ENCODE results near the gene NPAS2.

NPAS2 gene

DNA sequence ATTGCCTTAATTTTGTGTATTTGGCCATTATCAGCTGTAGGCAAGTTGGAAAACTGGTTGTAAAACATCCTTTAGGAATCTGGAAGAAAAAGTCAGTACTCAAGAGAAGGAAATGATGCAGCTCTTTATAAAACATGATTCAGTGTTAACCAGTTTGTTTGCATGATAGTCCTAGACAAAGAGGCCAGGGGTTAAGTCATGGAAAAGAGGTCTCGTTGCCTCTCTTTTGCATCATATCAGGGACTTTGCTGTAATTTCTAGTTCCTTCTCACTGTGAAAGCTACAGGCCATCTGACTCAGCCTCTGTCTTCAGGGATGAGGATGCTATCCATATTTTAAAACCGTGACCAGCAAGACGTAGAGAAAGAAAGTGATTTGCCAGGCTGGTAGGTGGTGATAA is 38.0 kb downstream of the NPAS2 start:
- DNase-seq: no peak

DNA sequence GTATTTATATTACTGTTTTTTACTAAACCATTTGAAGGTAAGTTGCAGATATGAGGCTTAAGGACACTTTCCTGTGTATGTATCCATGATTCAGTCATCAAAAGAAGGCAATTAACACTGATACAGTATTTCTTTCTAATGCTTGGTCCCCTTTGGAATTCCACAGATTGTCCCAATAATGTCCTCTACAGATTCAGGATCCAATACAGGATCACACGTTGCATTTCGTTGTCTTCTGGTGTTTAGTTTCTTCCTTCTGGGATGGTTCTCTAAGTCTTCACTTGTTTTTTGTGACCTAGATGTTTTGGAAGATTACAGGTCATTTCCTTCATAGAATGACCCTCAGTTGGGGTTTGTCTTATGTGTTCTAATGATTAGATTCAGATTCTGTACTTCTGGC is 40.0 kb downstream of the NPAS2 start:
- DNase-seq: no peak

DNA sequence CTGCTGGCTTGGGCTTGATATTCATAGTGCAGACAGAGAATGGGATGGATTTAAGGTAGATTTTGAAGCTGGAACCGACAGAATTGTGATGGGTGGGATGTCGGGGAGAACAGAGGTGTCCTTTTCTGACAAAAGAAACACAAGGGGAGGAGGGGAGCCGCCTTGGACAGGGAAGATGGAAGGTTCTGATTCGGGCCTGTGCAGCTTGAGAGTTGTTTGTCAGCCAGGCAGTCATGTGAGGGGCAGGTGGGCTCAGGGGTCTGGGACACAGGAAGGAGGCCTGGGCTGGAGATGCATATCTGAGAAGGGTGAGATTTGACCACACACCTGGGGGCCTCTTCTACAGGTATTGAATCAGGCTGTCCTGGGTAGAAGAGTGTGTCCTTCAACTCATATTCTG is 41.4 kb downstream of the NPAS2 start:
- DNase-seq: no peak

GRCh38 chr2:100862081-100862480 is 42.1 kb downstream of the NPAS2 start:
- no peak for DNase-seq

GRCh38 chr2:100865816-100866460 is 46.0 kb downstream of the NPAS2 start:
- DNase-seq: no peak

DNA sequence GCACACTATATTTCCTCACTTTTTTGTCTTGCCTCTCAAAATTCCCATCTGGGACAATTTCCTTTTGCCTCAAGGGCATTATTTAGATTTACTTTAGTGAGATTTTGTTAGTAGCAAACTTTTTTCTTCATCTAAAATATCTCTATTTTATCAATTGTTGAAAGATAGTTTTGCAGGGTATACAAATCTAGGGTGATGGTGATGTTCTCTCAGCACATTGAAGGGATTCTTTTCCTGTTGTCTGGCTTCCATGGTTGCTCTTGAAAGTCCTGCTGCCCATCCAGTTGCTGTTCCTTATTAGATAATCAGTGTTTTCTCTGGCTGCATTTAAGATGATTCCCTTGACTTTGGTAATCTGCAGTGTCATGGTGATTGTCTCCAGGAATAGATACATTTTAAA is 48.1 kb downstream of the NPAS2 start:
- no peak for DNase-seq

DNA sequence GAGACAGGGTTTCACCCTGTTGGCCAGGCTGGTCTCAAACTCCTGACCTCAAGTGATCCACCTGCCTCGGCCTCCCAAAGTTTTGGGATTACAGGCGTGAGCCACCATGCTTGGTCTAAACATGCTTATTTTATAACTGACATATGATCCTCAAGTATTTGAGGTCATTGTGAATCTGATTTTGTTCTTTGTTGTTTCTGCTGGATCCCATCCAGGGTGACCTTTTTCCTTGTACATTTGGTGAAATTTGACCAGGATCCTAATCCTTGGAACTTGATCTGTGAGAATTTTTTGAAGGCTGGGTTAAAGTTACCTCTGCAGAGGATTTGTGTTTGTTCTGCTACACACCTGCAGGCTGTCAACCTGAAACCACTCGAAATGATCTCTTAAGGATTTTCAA is 49.2 kb downstream of the NPAS2 start:
- no peak for DNase-seq

DNA sequence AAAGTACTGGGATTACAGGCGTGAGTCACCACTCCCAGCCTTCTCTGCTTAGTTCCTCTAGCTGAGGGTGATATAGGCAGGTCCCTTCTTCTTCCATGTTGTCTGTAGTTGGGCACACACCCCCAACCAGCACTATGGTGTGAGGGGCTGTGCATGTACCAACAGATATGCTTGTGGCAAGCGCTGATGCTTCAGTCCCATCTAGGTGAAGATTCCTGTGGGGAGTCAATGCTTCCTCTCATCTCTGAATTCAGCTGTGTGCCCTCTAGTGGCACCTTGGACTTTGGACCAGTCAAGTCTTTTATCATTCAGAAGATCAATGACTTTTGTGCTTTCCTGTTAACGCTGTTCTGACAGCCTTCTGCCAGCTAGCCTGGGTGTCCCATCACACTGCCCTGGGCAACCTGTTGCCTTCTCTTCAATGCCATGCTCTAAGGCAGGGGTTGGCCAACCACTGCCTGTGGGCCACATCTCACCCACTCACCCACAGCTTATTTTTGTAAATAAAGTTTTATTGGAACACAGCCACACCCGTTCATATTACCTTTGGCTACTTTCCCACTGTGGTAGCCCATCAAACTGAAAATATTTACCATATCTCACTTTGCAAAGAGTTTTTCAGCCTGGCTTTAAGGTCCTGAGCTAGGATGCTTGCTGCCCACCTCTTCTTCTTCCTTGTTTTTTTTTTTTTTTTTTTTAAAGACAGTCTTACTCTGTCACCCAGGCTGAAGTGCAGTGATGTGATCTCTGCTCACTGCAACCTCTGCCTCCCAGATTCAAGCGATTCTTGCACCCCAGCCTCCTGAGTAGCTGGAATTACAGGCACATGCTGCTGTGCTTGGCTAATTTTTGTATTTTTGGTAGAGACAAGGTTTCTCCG is 51.0 kb downstream of the NPAS2 start:
- peak; percentile 13 for DNase-seq

GRCh38 chr2:100875516-100876230 is 55.7 kb downstream of the NPAS2 start:
- DNase-seq: no peak

GRCh38 chr2:100876231-100876860 is 56.4 kb downstream of the NPAS2 start:
- DNase-seq: no peak

DNA sequence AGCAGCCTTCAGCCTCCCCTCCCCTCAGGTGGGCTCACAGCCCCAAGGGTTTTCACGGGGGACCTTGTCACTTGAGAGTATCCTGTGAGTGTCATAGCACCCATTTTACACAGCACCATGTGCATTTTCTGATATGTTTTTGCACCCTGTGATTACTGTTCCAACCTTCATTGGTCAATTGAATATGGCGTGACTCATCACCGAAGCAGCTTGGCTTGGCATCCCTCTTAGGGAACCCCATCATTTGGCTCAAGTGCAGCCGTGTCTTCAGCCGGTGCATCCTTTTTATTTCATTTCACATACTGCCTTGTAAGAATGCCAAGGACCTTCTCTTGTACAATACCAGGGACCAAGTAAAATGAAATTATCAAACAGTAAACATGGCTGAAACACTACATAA is 57.6 kb downstream of the NPAS2 start:
- no peak for DNase-seq

DNA sequence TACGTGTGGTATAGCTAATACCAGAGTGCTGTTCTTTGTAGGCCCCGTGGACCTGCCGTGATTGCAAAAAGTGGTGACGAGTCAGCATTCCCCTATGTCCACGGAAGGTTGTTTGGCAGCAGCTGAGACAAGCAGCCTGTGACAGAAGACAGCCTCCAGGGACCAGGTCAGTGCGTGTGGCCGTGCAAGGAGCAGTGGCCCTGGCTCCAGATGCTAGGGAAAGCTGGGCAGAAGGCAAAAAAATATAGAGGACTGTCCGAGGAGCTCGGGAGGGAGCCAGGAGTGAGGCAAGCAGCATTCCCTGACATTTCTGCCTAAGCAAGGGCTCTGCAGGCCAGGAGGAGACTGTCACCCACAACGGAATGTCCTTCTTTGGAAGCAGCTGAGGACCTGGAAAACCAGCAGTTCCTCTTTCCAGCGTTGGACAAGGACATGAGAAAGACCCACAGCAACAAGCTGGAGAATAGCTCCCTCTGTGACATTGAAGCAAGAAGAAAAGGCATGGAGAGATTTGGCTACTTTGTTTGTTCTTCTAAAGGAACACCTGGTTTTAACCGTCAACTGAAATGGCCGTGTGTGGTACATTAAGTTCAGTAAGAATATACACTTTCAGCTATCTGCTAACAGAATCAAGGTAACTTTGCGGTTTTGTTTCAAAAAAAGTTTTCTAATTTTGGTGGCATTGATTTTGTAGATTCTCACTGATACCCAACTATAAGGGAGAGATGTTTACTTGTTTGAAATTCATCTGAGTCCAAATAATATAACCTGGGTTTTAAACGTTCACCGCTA is 58.3 kb downstream of the NPAS2 start:
- DNase-seq: no peak

DNA sequence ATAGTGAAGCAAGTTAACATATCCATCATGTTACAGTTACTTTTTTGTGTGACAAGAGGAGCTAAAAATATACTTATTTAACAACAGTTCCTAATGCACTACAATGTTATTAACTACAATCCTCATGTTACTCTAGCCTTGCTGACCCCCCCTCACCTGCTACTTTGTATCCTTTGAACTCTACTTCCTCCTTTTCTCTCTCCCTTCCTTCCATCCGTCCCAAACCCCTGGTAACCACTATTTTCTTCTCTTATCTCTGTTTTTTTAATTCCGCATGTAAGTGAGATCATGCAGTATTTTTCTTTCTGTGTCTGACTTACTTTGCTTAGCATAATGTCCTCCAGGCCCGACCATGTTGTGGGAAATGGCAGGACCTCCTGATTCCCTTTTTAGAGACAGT is 59.4 kb downstream of the NPAS2 start:
- no peak for DNase-seq

GRCh38 chr2:100880036-100880435 is 60.1 kb downstream of the NPAS2 start:
- no peak for DNase-seq

GRCh38 chr2:100880730-100881129 is 60.8 kb downstream of the NPAS2 start:
- DNase-seq: no peak

GRCh38 chr2:100882645-100883613 is 63.0 kb downstream of the NPAS2 start:
- DNase-seq: no peak

DNA sequence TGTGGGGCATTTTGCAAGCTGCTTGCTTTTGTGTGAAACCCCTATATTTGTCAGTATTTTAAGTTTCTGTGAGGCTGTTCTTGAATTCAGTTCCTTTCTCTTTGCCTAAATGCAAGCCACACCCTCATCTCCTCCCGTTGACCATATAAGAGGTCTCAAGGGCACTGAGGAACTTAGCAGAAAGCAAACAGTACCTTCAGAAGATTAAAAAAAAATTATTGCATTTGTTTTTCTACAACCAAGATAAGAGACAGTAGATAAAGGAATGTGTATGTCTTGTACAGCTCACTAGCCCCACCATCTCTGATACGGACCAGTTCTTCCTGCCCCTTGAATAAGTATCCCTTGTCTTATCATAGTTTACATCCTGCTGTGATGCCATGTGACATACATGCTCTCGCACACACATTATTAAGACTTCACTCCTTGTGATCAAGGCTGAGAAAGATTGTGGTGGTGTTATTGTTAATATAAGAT is 64.2 kb downstream of the NPAS2 start:
- peak; percentile 10 for DNase-seq

- DNase-seq: no peak
Measured at GRCh38 chr2:100886085-100886484, 66.1 kb downstream of the NPAS2 start.

GRCh38 chr2:100887039-100887578 is 67.2 kb downstream of the NPAS2 start:
- no peak for DNase-seq

GRCh38 chr2:100887713-100888495 is 68.0 kb downstream of the NPAS2 start:
- no peak for DNase-seq

Measured in hematopoietic multipotent progenitor cell treated with erythropoietin and hydrocortisone succinate and interleukin-3 and kit ligand, for 8 days (in vitro differentiated cells).